WTC11 (cell line): ENCODE results near the gene KXD1. TPM values are rescaled to one million over a fixed set of nuclear protein-coding genes. Genes with fewer than 3 reads are reported as not detected.

Experiments used
- AFF4 ChIP-seq: sonication (generic); formaldehyde crosslinking; IDR thresholded peaks from 2 replicates; pipeline ENCODE4 v1.8.1; 2023; ENCODE audit warnings: mild to moderate bottlenecking, missing genetic modification reagents, borderline replicate concordance
- AR ChIP-seq: fragments of 250-450 bp; sonication (Bioruptor Pico); IDR thresholded peaks from 2 replicates; pipeline ENCODE4 v1.9.0; 2021; ENCODE audit warnings: mild to moderate bottlenecking
- CREB1 ChIP-seq: sonication (generic); formaldehyde crosslinking; IDR thresholded peaks from 2 replicates; pipeline ENCODE4 v1.8.0; 2023; ENCODE audit warnings: mild to moderate bottlenecking, missing genetic modification reagents
- E2F5 ChIP-seq: sonication (generic); formaldehyde crosslinking; IDR thresholded peaks from 2 replicates; pipeline ENCODE4 v1.8.1; 2022; ENCODE audit warnings: mild to moderate bottlenecking, moderate library complexity, missing genetic modification reagents
- ELF4 ChIP-seq: sonication (generic); formaldehyde crosslinking; IDR thresholded peaks from 2 replicates; pipeline ENCODE4 v1.8.1; 2022; ENCODE audit warnings: low read depth, mild to moderate bottlenecking, moderate library complexity, missing genetic modification reagents
- FOXJ3 ChIP-seq: sonication (generic); formaldehyde crosslinking; IDR thresholded peaks from 2 replicates; pipeline ENCODE4 v1.9.0; 2021; ENCODE audit warnings: missing genetic modification reagents, mild to moderate bottlenecking, borderline replicate concordance
- FOXP4 ChIP-seq: sonication (generic); formaldehyde crosslinking; IDR thresholded peaks from 2 replicates; pipeline ENCODE4 v1.8.0; 2022; ENCODE audit warnings: mild to moderate bottlenecking, missing genetic modification reagents
- IRF1 ChIP-seq: sonication (generic); formaldehyde crosslinking; IDR thresholded peaks from 2 replicates; pipeline ENCODE4 v1.8.0; 2023; ENCODE audit warnings: missing genetic modification reagents
- IRF2 ChIP-seq: sonication (generic); formaldehyde crosslinking; IDR thresholded peaks from 2 replicates; pipeline ENCODE4 v1.8.0; 2022; ENCODE audit warnings: low read depth, missing genetic modification reagents, borderline replicate concordance
- NR1H2 ChIP-seq: sonication (generic); formaldehyde crosslinking; IDR thresholded peaks from 2 replicates; pipeline ENCODE4 v1.9.0; 2021; ENCODE audit warnings: mild to moderate bottlenecking, moderate library complexity, missing genetic modification reagents
- NR3C1 ChIP-seq: sonication (generic); formaldehyde crosslinking; conservative IDR thresholded peaks from 2 replicates; pipeline ENCODE4 v1.8.1; 2023; ENCODE audit warnings: low read depth, mild to moderate bottlenecking, missing genetic modification reagents
- OVOL2 ChIP-seq: fragments of 250-450 bp; sonication (Bioruptor Pico); IDR thresholded peaks from 2 replicates; pipeline ENCODE4 v1.9.0; 2021; ENCODE audit warnings: mild to moderate bottlenecking, borderline replicate concordance
- SMAD4 ChIP-seq: sonication (generic); formaldehyde crosslinking; IDR thresholded peaks from 2 replicates; pipeline ENCODE4 v1.8.0; 2022; ENCODE audit warnings: mild to moderate bottlenecking, missing genetic modification reagents
- SP1 ChIP-seq: sonication (generic); formaldehyde crosslinking; conservative IDR thresholded peaks from 2 replicates; pipeline ENCODE4 v1.8.1; 2022; ENCODE audit warnings: missing genetic modification reagents
- TCF7 ChIP-seq: sonication (generic); formaldehyde crosslinking; IDR thresholded peaks from 2 replicates; pipeline ENCODE4 v1.8.0; 2022; ENCODE audit warnings: mild to moderate bottlenecking, low read depth, missing genetic modification reagents, moderate library complexity
- USF2 ChIP-seq: sonication (generic); formaldehyde crosslinking; IDR thresholded peaks from 2 replicates; pipeline ENCODE4 v1.8.1; 2023; ENCODE audit warnings: mild to moderate bottlenecking, missing genetic modification reagents, moderate library complexity
- ZBTB43 ChIP-seq: sonication (generic); formaldehyde crosslinking; IDR thresholded peaks from 2 replicates; pipeline ENCODE4 v1.8.1; 2023; ENCODE audit warnings: mild to moderate bottlenecking, missing genetic modification reagents
- ZNF219 ChIP-seq: sonication (generic); formaldehyde crosslinking; IDR thresholded peaks from 2 replicates; pipeline ENCODE4 v1.8.0; 2023; ENCODE audit warnings: missing genetic modification reagents, mild to moderate bottlenecking, borderline replicate concordance
- ZNF396 ChIP-seq: fragments of 250-450 bp; sonication (Bioruptor Pico); IDR thresholded peaks from 2 replicates; pipeline ENCODE4 v1.8.0; 2021; ENCODE audit warnings: mild to moderate bottlenecking, moderate library complexity, borderline replicate concordance
- ZNF532 ChIP-seq: fragments of 250-450 bp; sonication (Bioruptor Pico); IDR thresholded peaks from 2 replicates; pipeline ENCODE4 v1.9.0; 2021; ENCODE audit warnings: mild to moderate bottlenecking, borderline replicate concordance
- total RNA-seq: library from RNA; stranded (reverse); gene quantifications from 3 replicates; pipeline ENCODE4 v1.2.3, GENCODE V29; 2021

The KXD1 gene
- total RNA-seq, 1 experiment from 2014 or later, result 136 TPM

GRCh38 chr19:18610556-18611326, 53.1 kb downstream of the KXD1 start (continued):
- no peak for TF ChIP-seq AFF4
- TF ChIP-seq ELF4, result no peak
- no peak for TF ChIP-seq TCF7 (CRISPR knock-in tag)
- no peak for TF ChIP-seq SMAD4
- no peak for TF ChIP-seq CREB1 (CRISPR knock-in tag)
- TF ChIP-seq AR (CRISPR knock-in tag), result no peak
- no peak; the same call in 1 of the 2 replicates for TF ChIP-seq FOXP4 (CRISPR knock-in tag)
- TF ChIP-seq ZBTB43 (CRISPR knock-in tag), result no peak
- TF ChIP-seq OVOL2 (CRISPR knock-in tag), result no peak
- TF ChIP-seq NR3C1 (CRISPR knock-in tag), result no peak
- TF ChIP-seq FOXJ3 (CRISPR knock-in tag), result no peak
- TF ChIP-seq IRF2, result no peak
- TF ChIP-seq ZNF396 (CRISPR knock-in tag), result no peak
- TF ChIP-seq USF2, result 0 out of 2 replicates have a peak, but pooled peaks have one; percentile 6
- TF ChIP-seq ZNF532 (CRISPR knock-in tag), result no peak
- peak; percentile 66 for TF ChIP-seq SP1 (CRISPR knock-in tag)
- TF ChIP-seq IRF1, result no peak
- TF ChIP-seq NR1H2 (CRISPR knock-in tag), result no peak
- peak; percentile 31; the same call in 1 of the 2 replicates for TF ChIP-seq ZNF219
- TF ChIP-seq E2F5 (CRISPR knock-in tag), result no peak
